ENCODE results near the gene LRRFIP1.
A peak's percentile ranks its signal among the peaks of the same experiment; 100 is the strongest.

The LRRFIP1 gene

GRCh38 chr2:237627441-237628246, at the start of gene LRRFIP1:
Gene LRRFIP1, plus strand, starts transcription at chr2:237627587. Its CDS starts 58 bp downstream, at chr2:237627645.
- TF ChIP-seq CTCF (IDR thresholded peaks at IDR 0.05; ENCODE audit: low read length, missing control alignments), result no peak
- H3K4me3 ChIP-seq (replicated peaks; ENCODE audit: low read depth, low read length), result peak within 1 kb of the TSS; percentile 72
- DNase-seq (ENCODE audit: low read depth), result no peak

- TF ChIP-seq CTCF (IDR thresholded peaks at IDR 0.05; ENCODE audit: low read length, missing control alignments), result no peak
- H3K4me3 ChIP-seq (replicated peaks; ENCODE audit: low read depth, low read length), result no peak overlapping the region
- DNase-seq (ENCODE audit: low read depth), result no peak
Measured at GRCh38 chr2:237577956-237578870, 49.2 kb upstream of the LRRFIP1 start.

GRCh38 chr2:237581326-237581725, 46.1 kb upstream of the LRRFIP1 start:
- H3K4me3 ChIP-seq (replicated peaks; ENCODE audit: low read depth, low read length), result no peak overlapping the region
- TF ChIP-seq CTCF (IDR thresholded peaks at IDR 0.05; ENCODE audit: low read length, missing control alignments), result no peak

GRCh38 chr2:237581751-237582746, 45.3 kb upstream of the LRRFIP1 start:
- TF ChIP-seq CTCF (IDR thresholded peaks at IDR 0.05; ENCODE audit: low read length, missing control alignments), result peak; percentile 54
- H3K4me3 ChIP-seq (replicated peaks; ENCODE audit: low read depth, low read length), result no peak overlapping the region
- peak; percentile 90 for DNase-seq (ENCODE audit: low read depth)

More at GRCh38 chr2:237581326-237581725, 46.1 kb upstream of the LRRFIP1 start:
- DNase-seq (ENCODE audit: low read depth), result no peak

GRCh38 chr2:237583385-237584295, 43.7 kb upstream of the LRRFIP1 start:
- H3K4me3 ChIP-seq (replicated peaks; ENCODE audit: low read depth, low read length), result no peak overlapping the region
- TF ChIP-seq CTCF (IDR thresholded peaks at IDR 0.05; ENCODE audit: low read length, missing control alignments), result no peak
- DNase-seq (ENCODE audit: low read depth), result no peak
